A673 (cell line): Measurements from ENCODE around the gene CEP192.
"Not testable (repeated sequence)": the region's sequence is repeated elsewhere in the genome, so short reads cannot be mapped to it uniquely, and the experiment has no call there.

Experiments
- EZH2 ChIP-seq: fragments of 200-600 bp; sonication (generic); IDR thresholded peaks from 2 replicates; pipeline ENCODE4 v1.6.1; 2017; ENCODE audit warnings: borderline replicate concordance, low read depth, mild to moderate bottlenecking, mixed read lengths, antibody characterized with exemption, low read length; ENCODE audit not compliant: poor library complexity, severe bottlenecking
- TF ChIP-seq, protein P1 (sequence below): fragments of 300-800, 200-600 bp; sonication (generic); conservative IDR thresholded peaks from 2 replicates; pipeline ENCODE4 v1.5.1; 2017; ENCODE audit warnings: low read depth, mild to moderate bottlenecking, antibody characterized with exemption, low read length, moderate library complexity, mixed read lengths

DNA sequence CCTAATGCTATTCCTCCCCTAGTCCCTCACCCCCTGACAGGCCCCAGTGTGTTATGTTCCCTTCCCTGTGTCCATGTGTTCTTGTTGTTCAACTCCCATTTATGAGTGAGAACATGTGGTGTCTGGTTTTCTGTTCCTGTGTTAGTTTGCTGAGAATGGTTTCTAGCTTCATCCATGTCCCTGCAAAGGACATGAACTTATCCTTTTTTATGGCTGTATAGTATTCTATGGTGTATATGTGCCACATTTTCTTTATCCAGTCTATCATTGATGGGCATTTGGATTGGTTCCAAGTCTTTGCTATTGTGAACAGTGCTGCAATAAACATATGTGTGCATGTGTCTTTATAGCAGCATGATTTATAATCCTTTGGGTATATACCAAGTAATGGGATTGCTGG, 86.9 kb downstream of the CEP192 start:
- TF ChIP-seq, protein P1, sequence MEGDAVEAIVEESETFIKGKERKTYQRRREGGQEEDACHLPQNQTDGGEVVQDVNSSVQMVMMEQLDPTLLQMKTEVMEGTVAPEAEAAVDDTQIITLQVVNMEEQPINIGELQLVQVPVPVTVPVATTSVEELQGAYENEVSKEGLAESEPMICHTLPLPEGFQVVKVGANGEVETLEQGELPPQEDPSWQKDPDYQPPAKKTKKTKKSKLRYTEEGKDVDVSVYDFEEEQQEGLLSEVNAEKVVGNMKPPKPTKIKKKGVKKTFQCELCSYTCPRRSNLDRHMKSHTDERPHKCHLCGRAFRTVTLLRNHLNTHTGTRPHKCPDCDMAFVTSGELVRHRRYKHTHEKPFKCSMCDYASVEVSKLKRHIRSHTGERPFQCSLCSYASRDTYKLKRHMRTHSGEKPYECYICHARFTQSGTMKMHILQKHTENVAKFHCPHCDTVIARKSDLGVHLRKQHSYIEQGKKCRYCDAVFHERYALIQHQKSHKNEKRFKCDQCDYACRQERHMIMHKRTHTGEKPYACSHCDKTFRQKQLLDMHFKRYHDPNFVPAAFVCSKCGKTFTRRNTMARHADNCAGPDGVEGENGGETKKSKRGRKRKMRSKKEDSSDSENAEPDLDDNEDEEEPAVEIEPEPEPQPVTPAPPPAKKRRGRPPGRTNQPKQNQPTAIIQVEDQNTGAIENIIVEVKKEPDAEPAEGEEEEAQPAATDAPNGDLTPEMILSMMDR: not testable (repeated sequence)
- not testable (repeated sequence) for TF ChIP-seq EZH2
